HepG2 (cell line): Measurements from ENCODE around the gene ZBTB20. TPM values are rescaled to one million over a fixed set of nuclear protein-coding genes. Genes with fewer than 3 reads are reported as not detected.

Source experiments
- ATAC-seq: fragments of 200-7000 bp; cut with Tn5 transposase; 3 replicates; pipeline ENCODE4 v1.9.1; 2020; ENCODE audit warnings: mild to moderate bottlenecking, moderate library complexity
- BruUV-seq: library from RNA; stranded (reverse); fragments of 400-500 nt; replicated peaks from 2 replicates; lab custom pipeline; 2021; lab: Mats Ljungman, UMichigan
- CTCF ChIA-PET: fragments of 300-600 bp; formaldehyde crosslinking; extraction: SDS; loops from one replicate; lab custom pipeline; 2021; ENCODE audit warnings: low total read pairs, inconsistent platforms, low intra/inter-chr PET ratio; lab: Yijun Ruan, JAX
- POLR2A ChIA-PET: fragments of 350-600 bp; sonication (Branson Sonifier 250); formaldehyde crosslinking; loops from one replicate; lab custom pipeline; 2020; ENCODE audit warnings: antibody characterized with exemption, inconsistent platforms; lab: Yijun Ruan, JAX
- DNase-seq: peaks from one replicate; pipeline ENCODE4 v3.0.0-alpha.2; 2015; ENCODE audit warnings: low spot score
- FAIRE-seq: peaks from 3 replicates; lab custom pipeline; 2011; peaks lifted over from hg19 to GRCh38; lab: Jason Lieb, UNC
- H2AFZ ChIP-seq: one replicate; pipeline ENCODE4 v1.6.1; 2011; ENCODE audit warnings: low read length, inconsistent platforms
- H3K27ac ChIP-seq: fragments of 300-600 bp; 3 replicates; pipeline ENCODE4 v1.8.0; 2011; ENCODE audit warnings: mixed run types, mild to moderate bottlenecking, mixed read lengths, low read length, inconsistent platforms; ENCODE audit not compliant: insufficient read depth; ENCODE audit errors: extremely low read length
- H3K27me3 ChIP-seq, 2 experiments: fragments of 200-600 bp in 1 of 2; 2 replicates in 1 of 2; 3 replicates in 1 of 2; pipeline versions ENCODE4 v1.6.0 to v1.8.0; 2011; ENCODE audit warnings: low read length in 2 of 2, mild to moderate bottlenecking in 2 of 2, moderate library complexity in 2 of 2, inconsistent platforms in 1 of 2; ENCODE audit not compliant: insufficient read depth in 2 of 2, control insufficient read depth in 1 of 2
- H3K36me3 ChIP-seq, 2 experiments: fragments of 200-600 bp in 1 of 2; replicated peaks in 1 of 2; 2 replicates in 1 of 2; 3 replicates in 1 of 2; pipeline versions ENCODE4 v1.5.1 to v1.8.0; 2011; ENCODE audit warnings: low read length in 2 of 2, inconsistent platforms in 1 of 2; ENCODE audit not compliant: insufficient read depth in 2 of 2, control insufficient read depth in 1 of 2
- H3K4me1 ChIP-seq: 2 replicates; pipeline ENCODE4 v1.5.1; 2012; ENCODE audit warnings: low read length, inconsistent platforms; ENCODE audit not compliant: insufficient read depth
- H3K4me2 ChIP-seq: 2 replicates; pipeline ENCODE4 v1.6.0; 2011; ENCODE audit warnings: low read depth, low read length, inconsistent platforms
- H3K4me3 ChIP-seq, 3 experiments: fragments of 200-600 bp in 1 of 3; sonication (generic), shearing (Covaris generic) in 1 of 3; replicated peaks in 1 of 3; 2 replicates each; pipeline ENCODE4 v1.5.1; 2011 to 2016; ENCODE audit warnings: low read length in 3 of 3, inconsistent platforms in 2 of 3, low read depth in 2 of 3, mild to moderate bottlenecking in 2 of 3, control low read depth in 1 of 3, mixed read lengths in 1 of 3; ENCODE audit not compliant: insufficient read depth in 1 of 3
- H3K79me2 ChIP-seq: one replicate; pipeline ENCODE4 v1.6.1; 2011; ENCODE audit warnings: low read length, inconsistent platforms; ENCODE audit not compliant: insufficient read depth
- H3K9ac ChIP-seq: 2 replicates; pipeline ENCODE4 v1.6.0; 2011; ENCODE audit warnings: mild to moderate bottlenecking, low read depth, low read length, inconsistent platforms; ENCODE audit not compliant: insufficient read depth
- H3K9me3 ChIP-seq: 2 replicates; pipeline ENCODE4 v1.5.1; 2012; ENCODE audit warnings: mild to moderate bottlenecking, low read length
- H4K20me1 ChIP-seq: 2 replicates; pipeline ENCODE4 v1.6.0; 2011; ENCODE audit warnings: inconsistent platforms, mild to moderate bottlenecking, low read length, moderate library complexity; ENCODE audit not compliant: insufficient read depth
- GMEB2 ChIP-seq: IDR thresholded peaks from 2 replicates; pipeline ENCODE4 v1.6.1; 2016; ENCODE audit warnings: missing biosample characterization, missing genetic modification reagents, low read depth
- ISL2 ChIP-seq: sonication (generic); formaldehyde crosslinking; IDR thresholded peaks from 2 replicates; pipeline ENCODE4 v1.5.0; 2020; ENCODE audit warnings: missing genetic modification reagents
- MBNL3 ChIP-seq: fragments of 250-450 bp; sonication (Bioruptor Pico); conservative IDR thresholded peaks from 2 replicates; pipeline ENCODE4 v1.8.0; 2022; ENCODE audit warnings: mild to moderate bottlenecking, inconsistent platforms
- PHB2 ChIP-seq: fragments of 450-650 bp; IDR thresholded peaks from 2 replicates; pipeline ENCODE4 v1.6.1; 2018; ENCODE audit not compliant: partially characterized antibody
- SP2 ChIP-seq: sonication (generic); formaldehyde crosslinking; IDR thresholded peaks from 2 replicates; pipeline ENCODE4 v1.5.1; 2020; ENCODE audit warnings: mild to moderate bottlenecking, missing genetic modification reagents
- ZKSCAN8 ChIP-seq: IDR thresholded peaks from 2 replicates; pipeline ENCODE4 v1.6.1; 2016; ENCODE audit warnings: borderline replicate concordance, missing genetic modification reagents, missing compliant biosample characterization
- ZNF33B ChIP-seq: sonication (generic); formaldehyde crosslinking; IDR thresholded peaks from 2 replicates; pipeline ENCODE4 v1.5.1; 2020; ENCODE audit warnings: mild to moderate bottlenecking, missing genetic modification reagents
- WGBS: methylation state at CpG from one replicate; pipeline ENCODE4 v1.1.6; 2017; ENCODE audit warnings: low lambda C conversion rate; 5-methylcytosine and 5-hydroxymethylcytosine counted together
- in situ Hi-C: cut with HindIII; loops from 2 replicates; pipeline ENCODE4 v1.10.0; 2017; ENCODE audit warnings: low pct_unique_long_range_greater_than_20kb; ENCODE audit not compliant: extremely low pct_ligation_motif_present
- intact Hi-C: fragments of 100-400 bp; cut with micrococcal nuclease; formaldehyde crosslinking; loops from one replicate; pipeline ENCODE4 v1.10.0; 2022; ENCODE audit not compliant: unreplicated experiment
- polyA plus RNA-seq, 8 experiments: library from polyadenylated mRNA; depleted of rRNA in 3 of 8; stranded (reverse) in 7 of 8; unstranded in 1 of 8; fragments of >200 nt; fragmentation: Illumina TruSeq in 4 of 8; extraction: Trizol in 4 of 8; gene quantifications; 2 replicates each; pipeline versions ENCODE4 v1.2.1 to v1.2.3, GENCODE V29; 2011 to 2016; ENCODE audit warnings: low read depth in 4 of 8, missing spikeins in 1 of 8, mixed read lengths in 1 of 8; ENCODE audit not compliant: insufficient read depth in 1 of 8
- total RNA-seq, 5 experiments: library from RNA; depleted of rRNA; stranded (reverse); fragments of >200 nt; fragmentation: Illumina TruSeq; extraction: Trizol; gene quantifications; 2 replicates each; pipeline ENCODE4 v1.2.3, GENCODE V29; 2016; ENCODE audit warnings: low read depth in 1 of 5
- TF ChIP-seq, protein P1 (sequence below): IDR thresholded peaks from 2 replicates; pipeline ENCODE4 v1.6.1; 2016; ENCODE audit warnings: missing genetic modification reagents, missing compliant biosample characterization
- TF ChIP-seq, protein P2 (sequence below): sonication (generic); formaldehyde crosslinking; IDR thresholded peaks from 2 replicates; pipeline ENCODE4 v1.4.0; 2020; ENCODE audit warnings: missing genetic modification reagents

The ZBTB20 gene
- total and polyA plus RNA-seq, 2 of the 13 experiments (the other 11 are each of a cell fraction or from before 2014, with no cell fraction given) = 1.9 to 8.8 TPM

DNA sequence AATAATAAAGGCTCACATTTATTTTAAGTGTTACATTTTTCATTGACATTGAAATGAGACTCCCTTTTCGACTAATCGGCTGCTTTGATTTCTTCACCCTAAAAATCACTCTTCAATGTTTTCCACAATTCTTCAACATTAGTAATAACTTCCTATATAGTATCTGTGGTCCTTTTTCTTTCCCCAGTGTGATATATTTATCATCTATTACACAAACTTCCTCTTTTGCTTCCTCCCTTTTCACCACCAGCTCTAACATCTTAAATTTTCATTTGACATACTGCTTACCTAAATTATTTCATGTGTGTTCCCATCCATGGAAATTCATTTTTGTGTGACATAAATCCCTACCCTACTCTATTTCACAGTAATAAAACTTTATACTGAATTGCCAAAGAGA lies 608.9 kb downstream of the ZBTB20 start:
- ChIA-PET CTCF (no interaction called here), POLR2A (no interaction called here)
- no peaks in the 10 kb centered on the region for H3K79me2 ChIP-seq
- no peak for DNase-seq
- 97% methylated on average over 2 of the region's 2 CpGs for WGBS
- no peak for FAIRE-seq
- intact Hi-C loops = no loop called here
- H3K4me1 ChIP-seq = no peaks in the 10 kb centered on the region
- no peaks in the 10 kb centered on the region for H3K9me3 ChIP-seq
- H3K4me3 ChIP-seq = no peak overlapping the region
- no peak overlapping the region for H3K27ac ChIP-seq
- no TSS peak for BruUV-seq
- in situ Hi-C loops = no loop called here
- no peaks in the 10 kb centered on the region for H3K27me3 ChIP-seq
- no peaks in the 10 kb centered on the region for H4K20me1 ChIP-seq
- H2AFZ ChIP-seq = no peak overlapping the region
- H3K9ac ChIP-seq = no peak overlapping the region
- no peaks in the 10 kb centered on the region for H3K36me3 ChIP-seq
- no peak for TF ChIP-seq MBNL3 (CRISPR knock-in tag)
- TF ChIP-seq, protein P1, sequence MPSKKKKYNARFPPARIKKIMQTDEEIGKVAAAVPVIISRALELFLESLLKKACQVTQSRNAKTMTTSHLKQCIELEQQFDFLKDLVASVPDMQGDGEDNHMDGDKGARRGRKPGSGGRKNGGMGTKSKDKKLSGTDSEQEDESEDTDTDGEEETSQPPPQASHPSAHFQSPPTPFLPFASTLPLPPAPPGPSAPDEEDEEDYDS (CRISPR knock-in tag) = no peak
- TF ChIP-seq ZKSCAN8 (CRISPR knock-in tag) = no peak
- no peak for TF ChIP-seq ZNF33B
- TF ChIP-seq ISL2 = no peak
- no peak for TF ChIP-seq PHB2
- no peak for TF ChIP-seq SP2
- no peak for TF ChIP-seq GMEB2
- no peak for ATAC-seq
- H3K4me2 ChIP-seq = no peak overlapping the region

DNA sequence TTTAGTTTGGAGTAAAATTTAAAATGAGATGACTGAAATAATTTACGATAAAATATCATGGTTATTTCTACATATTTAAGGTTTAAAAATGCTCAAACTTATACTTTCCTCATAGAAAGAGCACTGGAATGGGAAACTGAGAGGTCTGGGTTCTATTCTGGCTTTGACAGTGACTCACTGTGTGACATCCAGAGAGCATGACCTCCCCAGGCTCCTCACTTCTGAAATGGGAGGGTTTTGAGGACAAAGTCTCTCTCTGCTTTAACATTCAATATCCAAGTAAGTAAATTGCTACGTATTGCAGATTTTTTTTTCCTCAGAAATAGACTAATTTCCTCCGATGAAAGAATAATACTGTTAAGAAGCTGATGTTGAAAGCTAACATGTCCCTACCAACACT lies 618.6 kb downstream of the ZBTB20 start:
- DNase-seq (no peak), ATAC-seq (no peak), FAIRE-seq (no peak)
- Histone ChIP-seq H3K27ac (no peak overlapping the region), H4K20me1 (no peaks in the 10 kb centered on the region), H3K36me3 (no peaks in the 10 kb centered on the region), H3K27me3 (no peaks in the 10 kb centered on the region), H3K9ac (no peak overlapping the region), H3K4me2 (no peak overlapping the region), H3K4me1 (no peaks in the 10 kb centered on the region), H2AFZ (no peak overlapping the region), H3K79me2 (no peaks in the 10 kb centered on the region), H3K4me3 (no peak overlapping the region), H3K9me3 (no peaks in the 10 kb centered on the region)
- no TSS peak for BruUV-seq
- TF ChIP-seq, protein P2, sequence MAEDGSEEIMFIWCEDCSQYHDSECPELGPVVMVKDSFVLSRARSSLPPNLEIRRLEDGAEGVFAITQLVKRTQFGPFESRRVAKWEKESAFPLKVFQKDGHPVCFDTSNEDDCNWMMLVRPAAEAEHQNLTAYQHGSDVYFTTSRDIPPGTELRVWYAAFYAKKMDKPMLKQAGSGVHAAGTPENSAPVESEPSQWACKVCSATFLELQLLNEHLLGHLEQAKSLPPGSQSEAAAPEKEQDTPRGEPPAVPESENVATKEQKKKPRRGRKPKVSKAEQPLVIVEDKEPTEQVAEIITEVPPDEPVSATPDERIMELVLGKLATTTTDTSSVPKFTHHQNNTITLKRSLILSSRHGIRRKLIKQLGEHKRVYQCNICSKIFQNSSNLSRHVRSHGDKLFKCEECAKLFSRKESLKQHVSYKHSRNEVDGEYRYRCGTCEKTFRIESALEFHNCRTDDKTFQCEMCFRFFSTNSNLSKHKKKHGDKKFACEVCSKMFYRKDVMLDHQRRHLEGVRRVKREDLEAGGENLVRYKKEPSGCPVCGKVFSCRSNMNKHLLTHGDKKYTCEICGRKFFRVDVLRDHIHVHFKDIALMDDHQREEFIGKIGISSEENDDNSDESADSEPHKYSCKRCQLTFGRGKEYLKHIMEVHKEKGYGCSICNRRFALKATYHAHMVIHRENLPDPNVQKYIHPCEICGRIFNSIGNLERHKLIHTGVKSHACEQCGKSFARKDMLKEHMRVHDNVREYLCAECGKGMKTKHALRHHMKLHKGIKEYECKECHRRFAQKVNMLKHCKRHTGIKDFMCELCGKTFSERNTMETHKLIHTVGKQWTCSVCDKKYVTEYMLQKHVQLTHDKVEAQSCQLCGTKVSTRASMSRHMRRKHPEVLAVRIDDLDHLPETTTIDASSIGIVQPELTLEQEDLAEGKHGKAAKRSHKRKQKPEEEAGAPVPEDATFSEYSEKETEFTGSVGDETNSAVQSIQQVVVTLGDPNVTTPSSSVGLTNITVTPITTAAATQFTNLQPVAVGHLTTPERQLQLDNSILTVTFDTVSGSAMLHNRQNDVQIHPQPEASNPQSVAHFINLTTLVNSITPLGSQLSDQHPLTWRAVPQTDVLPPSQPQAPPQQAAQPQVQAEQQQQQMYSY (CRISPR knock-in tag) = no peak
- intact Hi-C loops (loop anchor here (10.0 kb wide), 1 partner anchor 176 kb away; no protein-coding TSS in a partner anchor), in situ Hi-C loops (no loop called here)
- WGBS = 92% methylated on average over 3 of the region's 3 CpGs
- POLR2A ChIA-PET = no interaction called here
- CTCF ChIA-PET = no interaction called here
